ENCODE measurements around the gene EBF4. TPM values are rescaled to one million over a fixed set of nuclear protein-coding genes. Genes with fewer than 3 reads are reported as not detected.

EBF4 gene
- total RNA-seq, 1 donor from 2014 or later = 15.3 TPM

DNA sequence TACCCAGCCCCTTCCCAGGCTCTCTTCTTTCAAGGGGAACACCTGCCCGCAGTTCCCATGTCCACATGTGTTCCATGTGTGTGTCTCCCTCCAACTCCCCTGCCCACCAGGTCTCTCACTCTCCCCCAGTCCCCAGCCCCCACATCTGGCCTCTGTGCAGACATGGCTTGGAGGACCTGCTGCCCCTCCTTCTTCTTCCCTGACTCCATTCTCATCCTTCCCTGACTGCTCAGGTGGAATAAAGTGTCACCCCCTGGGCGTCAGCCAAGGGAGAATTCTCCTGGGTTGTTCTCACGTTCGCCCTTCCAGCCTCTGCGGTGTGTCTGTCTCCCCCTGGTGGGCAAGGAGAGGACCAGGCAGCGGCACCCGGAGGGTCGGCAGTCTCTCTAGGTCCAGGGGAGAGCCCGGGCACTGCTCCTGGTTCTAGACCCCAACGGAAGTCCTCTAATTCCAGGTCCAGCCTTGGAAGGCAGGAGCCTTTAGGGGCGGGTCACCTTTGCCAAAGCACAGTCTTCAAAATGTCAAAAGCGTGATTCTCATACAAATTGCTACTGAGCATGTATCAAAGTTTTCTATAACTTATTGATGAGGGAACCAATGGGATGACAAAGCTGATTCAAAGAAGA, 50.5 kb downstream of the EBF4 start:
- no peak overlapping the region for H3K4me3 ChIP-seq
- TF ChIP-seq, protein P1, sequence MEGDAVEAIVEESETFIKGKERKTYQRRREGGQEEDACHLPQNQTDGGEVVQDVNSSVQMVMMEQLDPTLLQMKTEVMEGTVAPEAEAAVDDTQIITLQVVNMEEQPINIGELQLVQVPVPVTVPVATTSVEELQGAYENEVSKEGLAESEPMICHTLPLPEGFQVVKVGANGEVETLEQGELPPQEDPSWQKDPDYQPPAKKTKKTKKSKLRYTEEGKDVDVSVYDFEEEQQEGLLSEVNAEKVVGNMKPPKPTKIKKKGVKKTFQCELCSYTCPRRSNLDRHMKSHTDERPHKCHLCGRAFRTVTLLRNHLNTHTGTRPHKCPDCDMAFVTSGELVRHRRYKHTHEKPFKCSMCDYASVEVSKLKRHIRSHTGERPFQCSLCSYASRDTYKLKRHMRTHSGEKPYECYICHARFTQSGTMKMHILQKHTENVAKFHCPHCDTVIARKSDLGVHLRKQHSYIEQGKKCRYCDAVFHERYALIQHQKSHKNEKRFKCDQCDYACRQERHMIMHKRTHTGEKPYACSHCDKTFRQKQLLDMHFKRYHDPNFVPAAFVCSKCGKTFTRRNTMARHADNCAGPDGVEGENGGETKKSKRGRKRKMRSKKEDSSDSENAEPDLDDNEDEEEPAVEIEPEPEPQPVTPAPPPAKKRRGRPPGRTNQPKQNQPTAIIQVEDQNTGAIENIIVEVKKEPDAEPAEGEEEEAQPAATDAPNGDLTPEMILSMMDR (IDR thresholded peaks at IDR 0.05) = peak; percentile 90
- H3K27me3 ChIP-seq (ENCODE audit: low read depth) = no peaks in the 10 kb centered on the region
- no peaks in the 10 kb centered on the region for H3K9me3 ChIP-seq
- intact Hi-C loops (cut with DNase I) = no loop called here
- no peaks in the 10 kb centered on the region for H3K36me3 ChIP-seq
- ATAC-seq = peak; percentile 79 to 80
- no peaks in the 10 kb centered on the region for H3K4me1 ChIP-seq
- H3K27ac ChIP-seq = no peak overlapping the region
- DNase-seq = peak; percentile 63

DNA sequence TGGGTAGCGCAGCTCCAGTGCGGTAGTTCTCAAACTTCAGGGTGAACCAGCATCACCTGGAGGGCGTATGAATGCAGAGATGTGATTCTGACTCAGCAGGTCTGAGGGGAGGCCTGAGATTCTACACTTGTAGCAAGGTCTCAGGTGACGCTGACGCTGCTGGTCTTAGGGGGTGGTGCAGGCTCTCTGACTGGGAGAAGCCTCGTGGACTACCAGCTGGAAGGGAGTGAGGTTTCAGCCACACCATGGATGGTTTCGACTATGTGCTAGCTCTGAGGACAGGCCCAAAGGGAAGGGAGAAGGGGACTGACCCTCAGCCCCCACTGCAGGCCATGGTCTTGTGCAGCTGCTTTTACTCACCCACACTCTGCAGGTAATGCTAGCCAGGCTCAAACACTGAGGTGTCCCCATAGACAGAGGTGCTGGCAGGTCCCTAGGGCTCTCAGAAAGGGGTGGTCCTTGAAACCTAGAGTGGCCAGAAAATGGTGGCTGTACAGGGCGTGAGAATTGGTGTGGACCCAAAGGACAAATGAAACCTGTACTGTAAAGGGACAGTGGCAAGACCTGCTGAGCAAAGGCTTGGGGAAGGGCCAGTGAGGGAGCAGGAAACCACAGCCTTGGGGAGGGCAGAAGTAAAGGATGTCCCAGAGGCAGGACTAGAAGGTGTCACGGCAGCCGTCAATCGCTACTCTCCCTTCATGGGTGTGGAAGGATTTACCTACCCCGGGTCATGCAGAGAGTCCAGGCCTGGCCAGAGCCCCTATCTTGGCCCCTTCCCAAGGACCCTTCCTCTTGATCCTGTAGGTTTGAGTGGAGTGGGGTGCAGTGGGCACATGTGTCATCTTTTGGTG, 52.7 kb downstream of the EBF4 start:
- Histone ChIP-seq H3K9me3 (no peaks in the 10 kb centered on the region), H3K27me3 (ENCODE audit: low read depth) (no peaks in the 10 kb centered on the region), H3K36me3 (no peaks in the 10 kb centered on the region), H3K4me3 (no peak overlapping the region), H3K4me1 (peaks cover 2% of the 10 kb centered on the region), H3K27ac (no peak overlapping the region)
- DNase-seq (no peak), ATAC-seq (no peak)
- intact Hi-C loops (cut with DNase I) = no loop called here
- TF ChIP-seq, protein P1 (IDR thresholded peaks at IDR 0.05) = no peak

DNA sequence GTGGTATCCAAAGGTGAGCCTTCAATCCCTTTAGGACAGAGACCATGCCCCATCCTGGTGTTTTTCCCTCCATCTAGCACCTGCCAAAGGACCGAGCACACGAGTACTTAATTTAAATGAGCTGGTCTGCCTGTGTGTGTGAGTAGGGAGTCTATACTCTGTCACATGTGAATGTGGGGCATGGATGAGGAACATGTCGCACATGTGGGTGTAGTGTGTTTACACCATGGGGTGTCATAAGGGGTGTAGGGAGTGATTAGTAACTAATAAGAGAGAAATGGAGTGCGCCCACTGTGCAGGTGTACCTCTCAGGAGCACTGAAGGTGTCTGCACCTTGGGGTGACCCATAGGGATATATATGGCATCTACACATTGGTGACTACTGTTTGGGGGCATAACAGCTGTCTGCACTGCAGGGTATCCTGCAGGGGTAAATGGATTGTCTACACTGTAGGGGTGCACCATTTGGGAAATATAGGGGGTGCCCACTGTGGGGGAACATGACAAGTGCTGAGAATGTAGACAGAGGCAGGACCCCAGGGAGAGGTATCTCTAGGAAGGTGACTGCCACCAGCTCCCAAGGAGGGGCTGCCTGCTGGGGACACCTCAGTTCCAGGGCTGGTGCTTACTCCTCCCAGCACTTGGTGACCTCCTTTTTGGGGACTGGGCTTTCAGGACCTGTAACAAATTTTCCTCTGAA, 53.5 kb downstream of the EBF4 start:
- ATAC-seq (no peak), DNase-seq (no peak)
- Histone ChIP-seq H3K4me3 (no peak overlapping the region), H3K4me1 (peaks cover 10% of the 10 kb centered on the region), H3K27me3 (ENCODE audit: low read depth) (no peaks in the 10 kb centered on the region), H3K9me3 (no peaks in the 10 kb centered on the region), H3K27ac (no peak overlapping the region), H3K36me3 (no peaks in the 10 kb centered on the region)
- TF ChIP-seq, protein P1 (IDR thresholded peaks at IDR 0.05) = no peak
- intact Hi-C loops (cut with DNase I) = no loop called here

DNA sequence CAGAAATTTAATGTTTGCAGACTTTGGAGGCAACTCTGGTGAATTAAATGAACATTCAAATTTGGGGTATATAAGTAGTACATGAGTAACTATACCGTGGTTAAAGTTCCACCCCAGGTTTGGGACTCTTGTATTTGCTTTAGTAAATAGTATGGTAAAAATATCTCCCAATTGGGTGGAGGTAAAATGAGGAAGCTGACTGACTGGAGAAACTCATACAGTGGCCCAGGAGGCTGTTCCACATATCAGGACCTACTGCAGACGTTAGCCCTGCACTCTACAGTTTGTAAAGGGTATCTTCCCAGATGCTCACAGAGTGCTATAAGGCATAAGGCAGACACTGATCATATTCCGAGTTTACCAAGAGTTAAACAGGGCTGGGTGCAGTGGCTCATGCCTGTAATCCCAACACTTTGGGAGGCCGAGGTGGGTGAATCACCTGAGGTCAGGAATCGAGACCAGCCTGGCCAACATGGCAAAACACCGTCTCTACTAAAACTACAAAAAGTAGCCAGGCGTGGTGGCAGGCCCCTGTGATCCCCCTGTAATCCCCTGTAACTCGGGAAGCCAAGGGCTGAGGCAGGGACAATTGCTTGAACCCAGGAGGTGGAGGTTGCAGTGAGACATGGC, 54.2 kb downstream of the EBF4 start:
- TF ChIP-seq, protein P1 (IDR thresholded peaks at IDR 0.05) = no peak
- Histone ChIP-seq H3K27me3 (ENCODE audit: low read depth) (no peaks in the 10 kb centered on the region), H3K9me3 (no peaks in the 10 kb centered on the region), H3K4me3 (no peak overlapping the region), H3K4me1 (peaks cover 17% of the 10 kb centered on the region), H3K36me3 (no peaks in the 10 kb centered on the region), H3K27ac (no peak overlapping the region)
- DNase-seq = no peak
- intact Hi-C loops (cut with DNase I) = no loop called here
- ATAC-seq = no peak

DNA sequence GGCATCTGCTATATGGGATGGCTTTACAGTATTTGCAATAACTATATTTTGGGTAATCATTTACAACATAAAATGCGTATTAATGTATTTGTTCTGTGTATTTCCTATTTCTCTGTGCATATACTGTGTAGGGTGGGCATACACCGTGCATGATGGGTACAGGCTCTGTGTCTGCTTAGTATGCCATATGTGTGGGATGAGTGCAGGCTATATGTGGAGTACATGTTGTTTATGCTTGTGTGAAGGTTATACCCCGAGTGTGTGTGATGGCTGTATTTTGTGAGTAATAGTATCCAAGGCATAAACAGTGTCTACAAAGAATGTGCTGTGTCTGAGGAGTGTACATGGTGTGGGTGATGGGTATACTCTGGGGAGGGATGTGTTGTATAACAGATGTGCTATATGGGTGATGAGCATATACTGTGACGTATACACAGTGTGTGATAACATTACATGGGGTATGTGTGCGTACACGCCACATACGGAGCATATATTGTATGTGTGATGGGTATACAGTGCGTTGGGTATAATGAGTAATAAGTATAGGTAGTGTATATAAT, 55.2 kb downstream of the EBF4 start:
- peaks cover 23% of the 10 kb centered on the region for H3K4me1 ChIP-seq

More for the DNA sequence above, 55.2 kb downstream of the EBF4 start:
- ATAC-seq (no peak), DNase-seq (no peak)
- H3K36me3 ChIP-seq = no peaks in the 10 kb centered on the region
- intact Hi-C loops (cut with DNase I) = no loop called here
- TF ChIP-seq, protein P1 (IDR thresholded peaks at IDR 0.05) = no peak
- no peak overlapping the region for H3K4me3 ChIP-seq
- H3K27ac ChIP-seq = no peak overlapping the region
- H3K27me3 ChIP-seq (ENCODE audit: low read depth) = peaks cover under 1% of the 10 kb centered on the region
- no peaks in the 10 kb centered on the region for H3K9me3 ChIP-seq
